ENCODE results near the gene PNMA8A.
"Not testable (repeated sequence)": the region's sequence is repeated elsewhere in the genome, so short reads cannot be mapped to it uniquely, and the experiment has no call there.

The PNMA8A gene

DNA sequence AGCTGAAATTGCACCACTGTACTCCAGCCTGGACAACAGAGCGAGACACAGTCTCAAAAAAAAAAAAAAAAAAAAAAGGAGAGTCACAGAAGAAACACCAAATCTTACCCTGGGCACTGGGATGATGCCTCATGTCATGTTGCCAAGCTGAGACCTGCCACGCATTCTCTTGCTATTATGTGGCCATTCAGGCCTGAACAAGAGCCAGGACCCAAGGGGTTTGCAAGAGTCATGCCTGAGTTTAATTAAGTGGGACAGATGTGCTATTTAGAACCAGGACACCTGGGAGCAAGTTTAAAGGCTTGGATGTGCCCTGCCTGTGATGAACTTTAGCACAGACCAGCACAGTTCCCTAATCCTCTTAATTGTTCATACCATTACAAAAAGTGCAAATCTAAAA is 9.8 kb downstream of the PNMA8A start:
- DNase-seq = no peak

DNA sequence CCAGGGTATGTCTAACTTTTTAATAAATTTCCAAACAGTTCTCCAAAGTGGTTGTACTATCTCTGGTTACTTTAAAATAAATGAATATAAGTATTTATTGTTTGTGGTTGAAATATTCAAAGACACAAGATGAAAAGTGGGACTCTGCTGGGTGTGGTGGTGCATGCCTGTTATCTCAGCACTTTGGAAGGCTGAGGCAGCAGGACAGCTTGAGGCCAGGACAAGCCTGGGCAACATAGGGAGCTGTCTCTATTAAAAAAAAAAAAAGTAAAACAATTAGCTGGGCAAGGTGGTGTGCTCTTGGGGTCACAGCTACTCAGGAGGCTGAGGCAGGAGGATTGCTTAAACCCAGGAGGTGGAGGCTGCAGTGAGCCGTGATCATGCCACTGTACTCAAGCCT is 10.4 kb downstream of the PNMA8A start:
- no peak for DNase-seq

DNA sequence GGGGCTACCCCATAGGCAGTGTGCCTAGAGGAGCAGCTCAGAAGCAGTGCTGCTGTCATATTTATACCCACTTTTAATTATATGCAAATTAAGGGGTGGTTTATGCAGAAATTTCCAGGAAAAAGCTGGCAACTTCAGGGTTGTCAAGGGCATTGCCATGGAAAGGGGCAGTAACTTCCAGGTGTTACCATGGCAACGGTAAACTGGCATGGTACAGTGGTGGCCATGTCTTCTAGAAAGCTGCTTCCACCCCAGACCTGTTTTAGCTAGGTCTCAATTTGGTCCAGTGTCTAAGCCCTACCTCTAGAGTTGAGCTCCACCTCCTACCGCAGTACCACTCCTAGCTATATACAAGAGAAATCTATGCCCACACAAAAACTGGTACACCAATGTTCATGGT is 11.3 kb downstream of the PNMA8A start:
- DNase-seq = no peak

DNA sequence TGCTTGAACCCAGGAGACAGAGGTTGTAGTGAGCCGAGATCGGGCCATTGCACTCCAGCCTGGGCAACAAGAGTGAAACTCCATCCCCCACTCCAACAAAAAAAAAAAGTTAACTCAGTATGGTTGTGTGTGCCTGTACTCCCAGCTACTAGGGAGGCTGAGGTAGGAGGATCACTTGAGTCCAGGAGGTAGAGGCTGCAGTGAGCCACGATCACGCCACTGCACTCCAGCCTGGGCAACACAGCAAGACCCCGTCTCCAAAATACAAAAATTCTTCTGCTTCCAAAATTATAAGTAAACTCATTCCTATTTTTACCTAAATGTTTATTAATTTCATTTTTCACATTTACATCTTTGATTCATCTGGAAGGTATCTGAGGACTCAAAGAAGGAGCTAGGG is 14.4 kb downstream of the PNMA8A start:
- no peak for DNase-seq

DNA sequence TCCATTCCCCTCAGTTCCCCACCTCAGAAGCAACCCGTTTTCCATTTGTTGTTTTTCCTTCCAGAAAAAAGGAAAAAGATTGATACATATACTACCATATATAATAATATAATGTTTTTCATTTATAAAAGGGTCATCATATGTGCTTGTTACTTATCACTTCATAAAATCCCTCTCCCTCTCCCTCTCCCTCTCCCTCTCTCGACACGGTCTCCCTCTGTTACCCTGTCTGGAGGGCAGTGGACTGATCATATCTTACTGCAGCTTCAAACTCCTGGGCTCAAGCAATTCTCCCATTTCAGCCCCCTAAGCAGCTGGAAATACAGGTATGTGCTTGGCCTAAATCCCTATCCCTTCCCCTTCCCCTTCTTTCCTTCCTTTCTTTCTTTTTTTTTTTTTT is 17.1 kb downstream of the PNMA8A start:
- no peak for DNase-seq

DNA sequence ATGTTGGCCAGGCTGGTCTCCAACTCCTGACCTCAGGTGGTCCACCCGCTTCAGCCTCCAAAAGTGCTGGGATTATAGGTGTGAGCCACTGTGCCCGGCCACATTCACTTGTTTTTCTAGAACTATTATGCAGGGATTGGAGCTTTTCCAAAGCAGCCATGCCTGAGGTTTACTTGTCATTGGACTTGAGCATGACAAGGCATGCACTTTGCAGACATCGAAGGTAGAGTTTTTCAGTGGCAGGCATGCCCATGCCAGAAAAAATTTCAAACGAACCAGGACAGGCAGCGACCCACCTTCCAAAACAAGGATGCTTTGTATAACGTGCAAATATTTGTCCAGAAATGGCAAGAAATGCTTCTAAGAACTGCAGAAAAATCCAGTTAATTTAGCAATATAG is 17.7 kb downstream of the PNMA8A start:
- no peak for DNase-seq

DNA sequence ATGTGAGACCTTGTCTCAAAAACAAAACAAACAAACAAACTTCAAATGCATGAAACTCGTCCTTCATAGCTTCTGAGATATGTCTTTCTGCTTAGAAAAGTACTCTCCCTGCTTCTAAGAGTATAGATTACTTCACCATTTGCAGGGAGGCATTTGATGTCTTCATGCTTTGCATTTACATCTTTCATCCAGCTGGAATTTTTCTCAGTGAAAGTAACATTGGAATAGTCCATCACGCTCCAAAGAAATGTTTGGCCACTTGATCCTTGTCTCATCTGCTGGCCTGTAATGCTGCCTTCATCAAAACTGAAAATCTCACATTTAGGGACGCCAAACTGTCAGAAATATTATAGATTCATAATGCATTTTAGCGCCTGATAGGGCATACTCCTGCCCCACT is 19.2 kb downstream of the PNMA8A start:
- DNase-seq = no peak

DNA sequence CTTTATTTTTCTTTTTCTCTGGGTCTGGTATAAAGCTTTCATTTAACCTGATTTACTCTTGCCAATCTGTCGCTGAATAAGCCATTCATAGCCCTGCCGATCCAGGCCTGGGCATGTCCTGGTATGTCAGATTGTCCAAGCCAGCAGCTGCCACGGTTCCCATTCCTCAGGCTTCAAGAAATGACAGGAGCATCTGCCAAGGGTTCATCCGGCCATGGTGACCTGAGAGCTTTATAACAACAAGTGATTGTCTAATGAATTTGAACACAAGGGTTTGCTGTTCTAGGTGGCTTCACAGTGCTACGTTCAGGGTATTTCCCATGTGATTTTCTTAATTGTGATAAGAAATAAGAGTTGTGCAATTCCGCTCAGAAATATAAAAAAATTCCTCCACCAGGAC is 20.0 kb downstream of the PNMA8A start:
- no peak for DNase-seq

DNA sequence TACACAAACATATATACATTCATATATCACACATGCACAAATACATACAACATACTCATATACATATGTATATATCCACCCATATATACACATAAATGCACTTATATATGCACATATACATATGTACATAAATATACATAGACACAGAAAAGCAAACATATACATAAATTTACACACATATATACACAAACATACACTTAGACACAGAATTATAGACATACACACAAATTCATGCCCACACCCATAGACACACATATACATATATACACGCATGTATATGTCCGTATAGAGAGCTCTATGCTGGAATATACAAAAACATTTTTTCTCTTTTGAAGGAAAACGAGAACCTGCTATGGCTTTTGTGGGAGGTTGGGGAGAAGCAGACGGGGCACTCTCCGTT is 20.6 kb downstream of the PNMA8A start:
- no peak for DNase-seq

DNA sequence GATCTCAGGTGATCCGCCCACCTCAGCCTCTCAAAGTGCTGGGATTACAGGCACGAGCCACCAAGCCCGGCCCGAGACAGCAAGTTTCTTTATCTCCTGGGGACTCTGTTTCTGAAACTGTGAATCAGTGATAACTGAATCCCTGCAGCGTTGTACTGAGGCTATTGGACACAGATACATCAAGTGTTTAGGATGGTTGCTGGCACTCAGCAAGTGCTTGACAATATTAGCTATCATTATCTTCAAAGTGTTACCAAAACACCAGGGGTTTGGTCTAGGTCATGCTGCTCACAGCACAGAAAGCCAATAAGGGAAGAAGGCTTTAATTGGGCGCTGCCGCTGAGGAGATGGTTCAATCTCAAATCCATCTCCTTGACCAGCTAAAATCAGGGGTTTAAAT is 22.1 kb downstream of the PNMA8A start:
- no peak for DNase-seq

DNA sequence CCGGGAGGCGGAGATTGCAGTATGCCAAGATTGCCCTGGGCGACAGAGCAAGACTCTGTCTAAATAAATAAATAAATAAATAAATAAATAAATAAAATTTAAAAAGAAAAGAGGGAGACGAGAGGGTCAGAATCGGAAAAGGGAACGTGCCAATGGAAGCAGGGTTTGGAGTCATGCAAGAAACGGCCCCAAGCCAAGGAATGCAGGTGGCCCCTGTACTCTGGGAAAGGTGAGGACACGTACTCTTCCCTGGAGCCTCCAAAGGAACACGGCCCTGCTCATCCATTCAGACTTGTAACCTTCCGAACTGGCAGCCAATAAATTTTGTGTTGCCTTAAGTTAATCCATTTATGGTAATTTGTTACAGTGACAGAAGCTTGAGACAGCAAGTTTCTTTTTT is 22.8 kb downstream of the PNMA8A start:
- DNase-seq = no peak

DNA sequence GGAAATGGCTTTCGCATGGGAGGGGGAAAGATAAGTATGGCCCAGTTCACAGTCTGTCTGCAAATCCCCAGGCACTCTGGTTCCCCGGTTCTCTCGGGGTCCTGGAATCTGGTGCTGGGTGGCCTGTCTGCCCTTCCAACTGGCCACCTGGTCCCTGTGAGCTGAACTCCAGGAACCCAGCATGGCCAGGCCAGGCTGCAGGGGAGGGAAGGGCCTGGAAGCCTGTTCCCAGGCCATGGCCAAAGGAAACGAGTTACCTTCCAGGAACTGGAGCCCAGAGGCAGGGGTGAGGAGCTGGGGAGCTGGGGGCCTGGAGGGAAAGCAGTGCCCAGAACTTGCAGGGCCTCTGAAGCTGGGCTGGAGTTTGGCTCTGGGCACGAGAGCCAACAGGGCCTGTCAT is 23.5 kb downstream of the PNMA8A start:
- no peak for DNase-seq

DNA sequence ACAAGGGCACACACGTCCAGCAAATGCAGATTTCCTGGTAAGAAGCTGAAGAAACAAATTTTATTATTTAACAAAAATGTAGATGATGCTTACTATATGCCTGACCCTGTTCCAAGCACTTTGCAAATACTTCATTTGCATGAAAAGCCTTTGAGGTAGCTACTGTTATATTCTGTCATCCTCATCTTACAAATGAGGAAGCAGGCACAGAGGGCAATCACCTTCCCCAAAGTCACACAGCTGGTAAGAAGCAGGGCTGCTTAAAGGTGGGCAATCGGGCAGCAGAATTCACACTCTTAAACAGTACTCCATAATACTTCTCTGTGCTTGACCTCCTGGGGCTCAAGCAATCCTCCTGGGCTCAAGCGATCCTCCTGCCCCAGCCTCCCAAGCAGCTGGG is 24.4 kb downstream of the PNMA8A start:
- no peak for DNase-seq

DNA sequence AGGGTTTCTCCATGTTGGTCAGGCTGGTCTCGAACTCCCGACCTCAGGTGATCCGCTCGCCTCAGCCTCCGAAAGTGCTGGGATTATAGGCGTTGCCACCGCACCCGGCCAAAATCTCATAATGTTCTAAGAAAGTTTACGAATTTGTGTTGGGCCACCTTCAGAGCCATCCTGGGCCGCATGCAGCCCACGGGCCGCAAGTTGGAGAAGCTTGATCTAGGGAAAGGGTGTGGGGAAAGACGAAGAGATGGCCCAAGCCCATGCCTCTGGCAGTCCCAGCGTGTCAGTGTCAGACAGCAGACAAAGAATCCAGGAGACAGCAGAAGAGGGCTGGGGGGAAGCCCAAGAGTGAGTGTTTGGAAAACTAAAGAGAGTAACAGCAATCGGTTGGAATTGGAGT is 25.3 kb downstream of the PNMA8A start:
- no peak for DNase-seq

DNA sequence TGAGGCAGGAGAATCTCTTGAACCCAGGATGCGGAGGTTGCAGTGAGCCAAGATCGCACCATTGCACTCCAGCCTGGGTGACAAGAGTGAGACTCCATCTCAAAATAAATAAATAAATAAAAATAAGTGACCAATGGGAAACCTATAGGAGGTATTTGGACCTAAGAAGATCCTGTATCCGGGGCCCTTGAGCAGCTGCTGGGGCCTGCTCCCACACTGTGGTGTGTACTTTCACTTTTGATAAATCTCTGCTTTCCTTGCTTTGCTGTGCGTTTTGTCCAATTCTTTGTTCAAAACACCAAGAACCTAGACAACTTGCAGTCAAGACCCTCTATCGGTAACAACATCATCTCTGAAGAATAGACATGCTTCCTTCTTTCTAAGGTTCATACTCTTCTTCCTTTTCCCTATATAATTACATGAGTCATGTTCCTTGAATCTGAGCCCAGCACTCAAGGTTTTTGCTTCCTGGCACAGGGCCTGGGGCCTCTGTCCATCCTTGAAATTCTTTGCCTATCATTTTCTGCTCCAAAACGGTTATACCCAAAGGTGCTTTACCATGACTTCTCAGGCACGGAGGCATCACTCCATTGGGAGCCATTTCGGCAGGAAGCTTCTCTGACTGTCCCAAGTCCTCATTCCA is 28.4 kb downstream of the PNMA8A start:
- DNase-seq = no peak

DNA sequence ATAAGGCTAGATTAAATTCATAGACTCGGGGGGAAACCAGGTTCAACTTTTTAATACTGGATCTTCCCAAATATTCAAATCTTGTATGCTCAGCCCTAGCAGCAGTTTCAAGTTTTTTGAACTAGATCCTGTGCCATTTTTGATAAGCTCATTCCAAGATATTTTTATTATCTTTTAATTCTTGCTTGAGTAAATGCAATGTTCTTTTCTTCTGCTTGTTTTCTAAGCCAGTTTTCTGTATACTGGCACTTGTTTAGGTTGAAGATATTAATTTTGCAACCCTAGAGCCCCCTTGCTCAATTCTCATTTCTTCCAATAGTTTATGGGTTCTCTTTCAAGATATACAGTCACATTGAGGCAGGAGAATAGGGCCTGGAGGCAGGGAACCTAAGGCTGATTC is 29.5 kb downstream of the PNMA8A start:
- no peak for DNase-seq

DNA sequence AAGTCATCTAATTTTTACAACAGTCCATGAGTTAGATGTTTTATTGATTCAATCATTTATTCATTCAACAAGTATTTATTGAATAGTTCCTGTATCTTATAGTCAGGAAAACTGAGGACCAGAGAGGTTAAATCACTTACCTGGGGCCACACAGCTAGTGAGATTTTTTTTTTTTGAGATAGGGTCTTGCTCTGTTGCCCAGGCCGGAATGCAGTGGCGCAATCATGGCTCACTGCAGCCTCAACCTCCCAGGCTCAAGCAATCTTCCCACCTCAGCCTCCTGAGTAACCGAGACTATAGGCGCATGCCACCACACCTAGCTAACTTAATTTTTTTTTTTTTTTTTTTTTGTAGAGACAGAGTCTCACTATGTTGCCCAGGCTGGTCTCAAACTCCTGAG is 35.7 kb downstream of the PNMA8A start:
- not testable (repeated sequence) for DNase-seq

DNA sequence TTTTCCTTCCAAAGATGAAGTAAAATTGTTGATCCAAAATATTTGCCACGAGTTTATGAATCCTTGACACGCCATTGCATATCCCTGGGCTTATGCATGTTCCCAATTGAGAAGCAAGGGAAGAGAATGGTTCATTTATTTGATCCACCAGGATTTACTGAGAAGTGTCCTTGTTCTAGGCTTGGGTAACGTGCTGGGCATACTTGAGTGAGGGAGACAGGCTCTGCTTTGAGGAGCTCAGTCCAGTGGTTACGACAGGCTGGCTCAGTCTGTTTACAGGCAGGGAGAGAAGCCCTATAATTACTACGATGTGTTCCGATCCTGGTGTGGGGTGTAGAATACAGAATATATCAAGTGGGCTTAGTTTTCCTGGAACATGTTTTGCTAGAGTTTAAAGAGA is 36.4 kb downstream of the PNMA8A start:
- no peak for DNase-seq

DNA sequence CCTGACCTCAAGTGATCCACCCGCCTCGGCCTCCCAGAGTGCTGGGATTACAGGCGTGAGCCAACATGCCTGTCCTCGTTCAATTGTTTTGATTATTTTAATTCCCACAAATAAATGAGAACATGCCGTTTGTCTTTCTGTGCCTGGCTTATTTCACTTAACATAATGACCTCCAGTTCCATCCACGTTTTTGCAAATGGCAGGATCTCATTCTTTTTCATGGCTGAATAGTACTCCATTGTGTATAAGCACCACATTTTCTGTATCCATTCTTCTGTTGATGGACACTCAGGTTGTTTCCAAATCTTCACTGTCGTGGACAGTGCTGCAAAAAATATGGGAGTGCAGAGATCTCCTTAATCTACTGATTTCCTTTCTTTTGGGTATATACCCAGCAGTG is 37.9 kb downstream of the PNMA8A start:
- DNase-seq = not testable (repeated sequence)

DNA sequence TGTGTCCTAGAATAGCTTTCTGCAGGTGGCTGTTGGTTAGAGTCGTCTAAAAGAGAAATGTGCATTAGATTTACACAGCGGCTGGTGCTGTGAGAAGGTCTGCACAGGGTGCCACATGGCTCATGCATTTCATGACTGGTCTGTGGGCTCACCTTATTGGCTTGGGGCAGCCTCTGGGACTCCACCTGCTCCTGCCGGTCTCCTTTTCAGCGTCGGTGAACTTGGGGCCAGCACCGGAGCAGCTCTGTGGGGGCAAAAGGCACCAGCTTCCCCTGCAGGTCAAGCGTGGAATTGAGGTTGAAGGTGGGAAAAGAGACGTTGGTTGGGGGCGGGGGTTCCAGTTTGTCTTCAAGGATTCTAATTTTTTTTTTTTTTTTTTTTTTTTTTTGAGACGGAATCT is 39.5 kb downstream of the PNMA8A start:
- DNase-seq = no peak

DNA sequence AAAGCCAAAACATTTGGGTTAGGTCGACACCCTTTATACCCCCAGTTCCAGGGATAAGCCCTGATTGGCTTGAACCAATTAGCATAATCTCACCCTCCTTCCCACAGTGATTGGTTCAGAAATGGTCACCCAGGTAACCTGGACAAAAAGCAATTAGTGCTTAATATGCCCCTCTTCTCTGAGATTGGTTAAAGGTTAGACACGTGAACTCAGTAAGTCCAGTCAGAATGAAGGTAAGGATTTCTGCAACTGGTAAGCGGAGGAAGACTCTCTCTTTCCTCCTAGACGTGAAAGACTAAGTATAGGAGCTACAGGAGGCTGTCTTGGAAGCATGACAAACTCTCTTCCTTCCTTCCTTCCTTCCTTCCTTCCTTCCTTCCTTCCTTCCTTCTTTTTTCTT is 41.4 kb downstream of the PNMA8A start:
- DNase-seq = no peak

DNA sequence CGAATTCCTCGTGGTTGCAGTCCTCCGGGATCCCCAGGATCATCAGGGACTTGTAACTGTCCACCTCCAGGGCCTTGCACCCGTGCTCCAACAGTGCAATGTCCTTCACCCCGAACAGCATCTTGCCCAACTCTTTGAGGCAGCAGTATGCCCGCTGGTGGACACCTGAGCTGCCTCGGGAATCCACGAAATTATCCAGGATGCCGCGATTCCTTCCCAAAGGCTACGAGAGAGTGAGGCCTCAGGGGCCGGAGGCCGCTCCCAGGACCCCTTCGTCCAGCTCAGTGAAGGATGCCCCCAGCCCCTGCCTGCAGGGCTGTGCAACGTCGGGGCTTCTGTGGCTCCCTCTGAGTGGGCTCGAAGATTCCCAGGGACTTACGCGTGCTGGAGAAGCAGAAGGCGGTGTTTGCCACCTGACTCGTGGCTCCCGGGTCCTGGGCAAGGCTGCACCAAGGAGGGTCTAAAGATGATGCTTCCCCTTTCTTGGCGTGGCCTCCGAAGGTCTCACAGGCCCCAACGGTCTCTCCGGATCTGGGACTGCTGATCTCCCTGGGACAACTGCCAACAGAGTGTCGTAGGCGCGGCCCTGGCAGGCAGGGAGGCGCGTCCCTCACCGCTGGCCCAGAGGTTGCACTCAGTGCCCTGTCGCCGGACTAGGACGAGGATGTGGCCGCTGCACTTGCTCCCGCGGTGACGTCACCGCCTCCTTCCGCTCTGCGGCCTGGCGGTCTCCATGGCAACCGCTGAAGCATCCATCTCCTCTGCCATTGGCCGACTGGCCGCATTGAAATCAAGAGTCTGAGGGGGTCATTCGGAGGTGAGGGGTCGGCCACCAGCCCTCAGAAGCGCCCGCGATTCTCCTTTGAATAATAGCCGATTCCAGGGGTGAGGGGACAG is 42.9 kb downstream of the PNMA8A start, which contains the start of gene PNMA8C:
PNMA8C (minus strand) TSS at position 698 of the 897 bp plus-strand sequence; CDS start at position 121, 577 bp downstream.
- DNase-seq = no peak

DNA sequence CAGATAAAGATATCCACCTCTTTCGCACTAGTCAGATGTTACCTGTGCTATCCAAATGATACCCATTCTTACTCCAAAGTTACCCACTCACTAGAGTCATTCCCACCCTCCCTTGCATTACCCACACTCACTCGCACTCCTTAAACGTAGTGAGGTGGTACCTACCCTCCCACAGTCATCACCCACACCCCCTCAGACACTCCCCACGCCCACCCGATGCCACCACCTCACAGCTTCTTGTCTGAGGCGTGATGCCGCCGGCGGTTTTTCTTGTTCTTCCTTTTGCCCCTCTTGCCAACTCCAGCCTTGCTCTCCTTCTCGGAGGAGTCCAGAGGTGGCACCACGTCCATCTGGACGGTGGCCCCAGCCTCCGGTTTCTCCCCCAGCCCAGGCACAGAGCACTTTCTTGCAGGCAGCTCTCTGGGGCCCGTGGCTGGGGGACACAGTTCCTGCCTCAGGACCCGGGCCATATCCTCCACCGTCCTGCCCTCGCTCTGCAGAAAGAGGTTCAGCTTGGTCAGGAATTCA is 43.8 kb downstream of the PNMA8A start:
- no peak for DNase-seq

DNA sequence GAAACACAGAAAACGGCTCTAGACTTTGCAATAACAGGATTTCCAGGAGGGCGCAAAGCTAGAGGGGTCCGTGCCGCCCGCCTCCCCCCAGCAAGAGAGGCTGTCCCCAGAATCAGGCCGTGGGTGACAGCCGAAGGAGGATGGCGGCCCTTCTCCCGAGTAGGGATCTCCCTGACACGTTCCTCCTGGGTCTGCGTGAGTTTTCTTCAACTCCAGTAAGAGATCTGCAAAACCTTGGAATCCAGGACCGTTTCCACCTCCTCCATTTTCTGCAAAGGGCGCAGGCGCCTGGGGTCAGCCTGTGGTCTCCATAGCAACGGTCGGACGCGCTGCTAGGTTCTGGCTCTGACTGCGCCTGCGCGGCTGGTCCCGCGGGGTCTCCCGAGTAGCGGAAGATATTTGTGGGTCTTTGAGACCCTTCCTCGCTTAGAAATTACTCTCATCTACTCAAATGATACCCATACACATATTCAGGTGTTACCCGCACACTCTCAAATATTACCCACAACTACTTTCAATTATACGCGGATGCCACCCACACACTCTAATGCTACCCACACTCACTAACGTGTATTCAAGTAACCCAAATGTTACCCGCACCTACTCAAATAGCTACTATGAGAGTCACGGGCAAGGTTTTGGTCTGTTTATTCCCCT is 44.7 kb downstream of the PNMA8A start:
- peak; percentile 30 for DNase-seq
